ENCODE results near the gene CEP170B. TPM values are rescaled to one million over a fixed set of nuclear protein-coding genes. Genes with fewer than 3 reads are reported as not detected.
"Not testable (repeated sequence)": the region's sequence is repeated elsewhere in the genome, so short reads cannot be mapped to it uniquely, and the experiment has no call there.

The CEP170B gene
- total RNA-seq, 1 donor from 2014 or later: 28.1 TPM

GRCh38 chr14:104844306-104845032 lies 20.6 kb upstream of the CEP170B start:
- peak; percentile 12 for ATAC-seq

GRCh38 chr14:104845033-104845666 lies 19.9 kb upstream of the CEP170B start:
- ATAC-seq: peak; percentile 21

GRCh38 chr14:104845834-104846441 lies 19.1 kb upstream of the CEP170B start:
- ATAC-seq: no peak

GRCh38 chr14:104852280-104852663 lies 12.8 kb upstream of the CEP170B start:
- ATAC-seq: no peak

DNA sequence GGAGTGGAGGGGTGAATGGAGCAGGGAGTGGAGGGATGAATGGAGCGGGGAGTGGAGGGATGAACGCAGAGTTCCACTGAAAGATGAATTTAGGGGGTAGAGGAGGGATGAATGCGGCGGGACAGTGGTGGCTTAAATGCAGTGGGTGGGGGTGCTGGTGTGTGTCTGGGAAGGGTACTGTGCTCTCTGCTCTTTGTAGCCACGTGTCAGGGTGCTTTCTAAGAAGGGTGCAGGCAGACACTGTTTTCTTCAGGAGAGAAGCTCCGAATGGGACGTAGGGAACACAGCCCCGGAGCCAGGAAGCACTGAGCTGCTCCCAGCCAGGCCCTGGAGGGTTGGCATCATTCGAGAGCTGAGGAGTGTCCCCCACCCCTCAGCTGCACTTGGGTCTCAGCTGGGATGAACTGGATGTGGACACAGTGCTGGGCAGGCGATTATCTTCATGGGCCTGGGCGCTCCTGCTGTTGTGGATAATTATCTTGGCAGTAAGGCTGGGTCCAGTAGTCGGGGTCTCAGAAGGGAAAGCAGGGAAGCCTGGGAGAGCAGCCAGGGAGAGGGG lies 9.5 kb upstream of the CEP170B start:
- peak; percentile 7 for ATAC-seq

GRCh38 chr14:104856157-104856868 lies 8.8 kb upstream of the CEP170B start:
- peak; percentile 36 for ATAC-seq

GRCh38 chr14:104856869-104857860 lies 7.9 kb upstream of the CEP170B start:
- no peak for ATAC-seq

GRCh38 chr14:104857931-104858330 lies 7.1 kb upstream of the CEP170B start:
- ATAC-seq: not testable (repeated sequence)

- ATAC-seq: no peak
These were observed 6.1 kb upstream of the CEP170B start for GRCh38 chr14:104858811-104859426.

DNA sequence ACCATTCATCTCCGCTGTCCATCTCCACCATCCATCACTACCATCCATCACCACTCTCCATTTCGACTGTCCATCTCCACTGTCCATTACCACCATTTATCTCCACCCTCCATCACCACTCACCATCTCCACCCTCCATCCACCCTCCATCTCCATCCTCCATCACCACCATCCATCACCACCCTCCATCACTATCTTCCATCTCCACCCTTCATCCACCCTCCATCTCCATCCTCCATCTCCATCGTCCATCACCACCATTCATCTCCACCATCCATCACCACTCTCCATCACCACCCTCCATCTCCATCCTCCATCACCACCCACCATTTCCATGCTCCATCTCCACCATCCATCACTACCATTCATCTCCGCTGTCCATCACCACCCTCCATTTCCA lies 5.2 kb upstream of the CEP170B start:
- no peak for ATAC-seq

- ATAC-seq: no peak
These were observed 4.7 kb upstream of the CEP170B start for GRCh38 chr14:104860414-104860813.

DNA sequence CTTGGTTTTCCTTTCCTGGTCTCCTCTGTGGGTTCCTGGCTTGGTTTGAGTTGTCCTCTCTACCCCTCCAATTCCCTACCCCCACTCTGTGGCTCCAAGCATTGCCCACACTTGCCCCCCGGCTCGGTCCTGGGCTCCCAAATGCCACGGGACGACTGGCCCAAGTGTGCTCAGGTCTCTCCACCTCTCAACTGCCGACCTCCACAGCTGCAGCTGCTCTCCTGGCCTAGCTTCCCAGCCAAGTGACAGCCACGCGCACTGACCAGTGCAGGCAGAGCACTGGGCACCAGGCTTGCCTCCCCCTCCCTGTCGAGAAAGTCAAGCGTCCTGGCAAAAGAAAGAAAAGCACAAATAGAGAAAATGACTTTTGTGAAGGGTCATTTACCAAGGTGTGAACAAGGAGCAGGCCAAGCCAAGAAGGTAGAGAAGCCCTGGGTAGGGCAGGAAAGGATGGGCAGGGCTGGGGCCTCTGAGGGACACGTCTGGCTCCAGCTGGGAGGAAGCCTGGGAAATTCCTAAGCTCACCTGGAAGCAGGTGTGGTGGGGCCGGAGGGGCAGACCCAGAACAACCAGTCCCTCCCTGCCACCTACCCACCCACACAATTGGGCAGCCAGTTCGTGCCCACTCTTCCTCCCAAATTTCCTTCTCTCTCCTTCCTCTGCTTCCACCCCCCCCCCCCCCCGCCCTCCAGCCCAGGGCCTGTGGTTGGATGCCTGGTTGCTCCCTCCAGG lies 1.8 kb upstream of the CEP170B start:
- no peak for ATAC-seq

GRCh38 chr14:104863923-104864266 lies 1.2 kb upstream of the CEP170B start:
- no peak for ATAC-seq

DNA sequence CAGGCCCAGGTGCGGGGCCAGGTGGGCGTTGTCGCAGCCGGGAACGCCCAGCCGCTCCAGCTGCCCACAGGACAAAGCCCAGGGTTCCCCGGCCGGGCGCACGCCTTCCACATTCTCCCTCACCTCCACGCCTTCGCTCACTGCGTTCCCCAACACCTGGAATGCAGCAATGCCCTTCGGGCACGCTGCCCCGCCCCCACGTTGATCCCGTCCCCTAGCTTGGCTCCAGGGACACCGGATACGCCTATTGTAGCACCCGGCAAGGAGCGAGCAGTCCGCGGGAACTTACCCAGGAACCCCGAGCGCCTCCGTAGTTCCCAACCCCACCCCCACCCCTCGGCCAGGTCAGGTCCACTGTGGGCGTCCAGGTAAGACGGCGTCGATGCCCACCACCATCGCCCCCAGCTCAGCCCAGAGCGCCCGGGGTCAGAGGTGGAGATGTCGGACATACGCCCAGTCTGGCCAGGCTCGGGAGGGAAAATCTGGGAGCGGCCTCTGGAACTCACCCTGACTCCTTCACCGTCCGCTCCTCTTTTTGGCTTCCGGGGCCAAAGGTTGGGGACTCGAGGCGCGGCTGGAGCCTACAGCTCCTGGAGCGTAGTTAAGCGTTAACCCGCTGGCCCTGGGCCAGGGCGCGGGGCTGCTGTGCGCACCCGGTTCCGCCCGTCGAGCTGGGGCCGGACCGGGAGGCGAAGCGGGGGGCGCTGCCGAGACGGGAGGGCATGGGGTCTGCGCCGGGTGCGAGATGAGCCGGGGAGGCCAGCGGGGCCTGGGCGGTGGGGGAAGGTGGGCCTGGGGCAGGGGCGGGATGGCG lies 594 bp upstream of the CEP170B start:
- peak; percentile 64 for ATAC-seq

- ATAC-seq: peak; percentile 75
These were observed 768 bp downstream of the CEP170B start for GRCh38 chr14:104865631-104866441.

DNA sequence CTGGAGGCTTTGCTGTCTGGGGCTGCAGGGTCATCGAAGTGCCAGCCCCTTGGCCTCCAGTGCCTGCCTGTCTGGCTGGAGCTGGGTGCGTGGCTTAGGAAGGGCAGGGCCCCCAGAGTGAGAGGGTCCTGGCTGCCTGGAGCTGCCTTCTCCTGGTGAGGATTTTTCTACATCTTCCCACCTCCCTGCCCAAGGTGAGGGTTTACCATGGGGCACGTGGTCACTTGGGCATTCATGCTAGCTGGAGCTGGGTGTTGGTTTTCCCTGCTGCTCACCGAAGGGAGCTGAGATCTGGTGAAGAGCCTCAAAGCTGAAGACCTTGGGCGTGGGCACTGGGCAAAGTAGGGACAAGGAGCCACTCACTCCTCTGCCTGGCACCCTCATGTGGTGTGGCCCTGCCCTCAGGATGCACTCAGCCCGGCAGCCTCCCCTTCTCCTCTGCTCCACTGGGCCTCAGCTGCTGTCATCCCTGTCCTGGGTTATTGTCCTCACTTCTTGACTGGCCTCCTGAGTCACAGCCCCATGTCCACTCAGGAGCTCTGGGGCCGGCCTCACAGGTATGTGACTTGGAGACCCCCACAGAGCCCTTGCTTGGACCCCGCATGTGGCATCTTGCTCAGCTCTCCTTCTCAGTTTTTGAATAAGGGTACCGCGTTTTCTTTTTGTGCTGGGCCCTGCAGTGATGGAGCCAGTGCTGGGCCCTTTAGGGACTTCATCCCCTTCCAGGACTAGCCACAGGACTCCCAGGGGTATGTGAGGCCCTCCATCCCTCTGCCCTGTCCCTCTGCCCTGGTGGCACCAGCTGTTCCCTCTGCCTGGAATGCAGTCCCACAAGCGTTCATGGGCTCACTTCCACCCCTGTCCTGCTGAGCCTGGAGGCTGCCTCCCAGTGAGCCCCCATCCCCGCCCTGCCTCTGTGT lies 1.6 kb downstream of the CEP170B start:
- no peak for ATAC-seq

GRCh38 chr14:104867371-104868059 lies 2.4 kb downstream of the CEP170B start:
- no peak for ATAC-seq

Measured in esophagus mucosa (tissue), 1 donor.